HEK293T (cell line): ENCODE measurements around the gene CDH1.

Experiments
- CTCF ChIA-PET: fragments of 350-600 bp; formaldehyde crosslinking; extraction: SDS; loops from one replicate; lab custom pipeline; 2021; ENCODE audit warnings: antibody characterized with exemption, inconsistent platforms; lab: Yijun Ruan, JAX
- POLR2A ChIA-PET: fragments of 350-600 bp; formaldehyde crosslinking; extraction: SDS; loops from one replicate; lab custom pipeline; 2020; ENCODE audit warnings: antibody characterized with exemption, inconsistent platforms; lab: Yijun Ruan, JAX
- DNase-seq: peaks from one replicate; pipeline ENCODE4 v3.0.0; 2012; ENCODE audit warnings: mixed read lengths; ENCODE audit errors: extremely low spot score
- ARNT ChIP-seq: fragments of 450-650 bp; IDR thresholded peaks from 2 replicates; pipeline ENCODE4 v1.6.1; 2017; ENCODE audit warnings: mild to moderate bottlenecking
- BHLHE40 ChIP-seq: fragments of 450-650 bp; IDR thresholded peaks from 2 replicates; pipeline ENCODE4 v1.6.1; 2016; ENCODE audit warnings: mild to moderate bottlenecking, moderate library complexity, borderline replicate concordance
- CTBP1 ChIP-seq: fragments of 450-650 bp; IDR thresholded peaks from 2 replicates; pipeline ENCODE4 v1.6.1; 2016; ENCODE audit warnings: borderline replicate concordance
- ELF4 ChIP-seq: fragments of 450-650 bp; IDR thresholded peaks from 2 replicates; pipeline ENCODE4 v1.6.1; 2017; ENCODE audit warnings: antibody characterized with exemption
- FOXA1 ChIP-seq: fragments of 450-650 bp; IDR thresholded peaks from 2 replicates; pipeline ENCODE4 v1.6.1; 2016; ENCODE audit warnings: mild to moderate bottlenecking
- FOXK2 ChIP-seq: fragments of 450-650 bp; IDR thresholded peaks from 2 replicates; pipeline ENCODE4 v1.6.1; 2016; ENCODE audit warnings: mild to moderate bottlenecking
- FOXM1 ChIP-seq: fragments of 450-650 bp; IDR thresholded peaks from 2 replicates; pipeline ENCODE4 v1.6.1; 2017; ENCODE audit warnings: mild to moderate bottlenecking, borderline replicate concordance
- HDGF ChIP-seq: fragments of 450-650 bp; IDR thresholded peaks from 2 replicates; pipeline ENCODE4 v1.6.1; 2017; ENCODE audit warnings: antibody characterized with exemption, borderline replicate concordance
- L3MBTL2 ChIP-seq: fragments of 450-650 bp; conservative IDR thresholded peaks from 2 replicates; pipeline ENCODE4 v1.6.1; 2016; ENCODE audit warnings: mild to moderate bottlenecking
- LEF1 ChIP-seq: fragments of 450-650 bp; IDR thresholded peaks from 2 replicates; pipeline ENCODE4 v1.6.1; 2017; ENCODE audit warnings: mild to moderate bottlenecking, borderline replicate concordance
- NFRKB ChIP-seq: fragments of 450-650 bp; IDR thresholded peaks from 2 replicates; pipeline ENCODE4 v1.6.1; 2016; ENCODE audit warnings: mild to moderate bottlenecking, moderate library complexity
- PKNOX1 ChIP-seq: fragments of 450-650 bp; IDR thresholded peaks from 2 replicates; pipeline ENCODE4 v1.6.1; 2016
- SP1 ChIP-seq: fragments of 450-650 bp; IDR thresholded peaks from 2 replicates; pipeline ENCODE4 v1.6.1; 2017
- SUZ12 ChIP-seq: fragments of 450-650 bp; IDR thresholded peaks from 2 replicates; pipeline ENCODE4 v1.6.1; 2016; ENCODE audit warnings: mild to moderate bottlenecking
- TARDBP ChIP-seq: fragments of 450-650 bp; IDR thresholded peaks from 2 replicates; pipeline ENCODE4 v1.6.1; 2016
- ZNF384 ChIP-seq: fragments of 450-650 bp; IDR thresholded peaks from 2 replicates; pipeline ENCODE4 v1.6.1; 2016

Gene CDH1

GRCh38 chr16:68767581-68767980, 30.5 kb downstream of the CDH1 start:
- DNase-seq = no peak
- TF ChIP-seq CTBP1 = no peak
- no peak for TF ChIP-seq LEF1
- TF ChIP-seq FOXK2 = no peak
- TF ChIP-seq NFRKB = no peak
- no peak for TF ChIP-seq BHLHE40
- no peak for TF ChIP-seq SUZ12
- no peak for TF ChIP-seq L3MBTL2
- TF ChIP-seq PKNOX1 = no peak
- TF ChIP-seq TARDBP = no peak
- no peak for TF ChIP-seq FOXM1
- no peak for TF ChIP-seq ELF4
- TF ChIP-seq ZNF384 = no peak
- TF ChIP-seq HDGF = no peak
- TF ChIP-seq ARNT = no peak
- TF ChIP-seq SP1 = no peak
- CTCF ChIA-PET = no interaction called here
- POLR2A ChIA-PET = no interaction called here

GRCh38 chr16:68768175-68768574, 31.1 kb downstream of the CDH1 start:
- POLR2A ChIA-PET = no interaction called here
- DNase-seq = no peak
- TF ChIP-seq FOXA1 (no peak), LEF1 (no peak), SUZ12 (no peak), NFRKB (no peak), L3MBTL2 (no peak), ZNF384 (no peak), FOXK2 (no peak), BHLHE40 (no peak), SP1 (no peak), ARNT (no peak), CTBP1 (no peak), ELF4 (no peak), HDGF (no peak), FOXM1 (no peak), TARDBP (no peak), PKNOX1 (no peak)
- CTCF ChIA-PET = no interaction called here

- POLR2A ChIA-PET = no interaction called here
- DNase-seq = no peak
- TF ChIP-seq ELF4 (no peak), FOXA1 (no peak), NFRKB (no peak), HDGF (no peak), ZNF384 (no peak), BHLHE40 (no peak), CTBP1 (no peak), FOXM1 (no peak), TARDBP (no peak), LEF1 (no peak), FOXK2 (no peak), PKNOX1 (no peak), L3MBTL2 (no peak), SUZ12 (no peak), ARNT (no peak), SP1 (no peak)
- CTCF ChIA-PET = no interaction called here
Observed at GRCh38 chr16:68768771-68769170, 31.7 kb downstream of the CDH1 start.

GRCh38 chr16:68770671-68771070, 33.6 kb downstream of the CDH1 start:
- CTCF ChIA-PET = no interaction called here
- POLR2A ChIA-PET = no interaction called here
- TF ChIP-seq ZNF384 = no peak
- no peak for TF ChIP-seq PKNOX1
- no peak for TF ChIP-seq BHLHE40
- no peak for TF ChIP-seq FOXM1
- TF ChIP-seq HDGF = no peak
- no peak for TF ChIP-seq CTBP1
- TF ChIP-seq SP1 = no peak
- no peak for TF ChIP-seq TARDBP
- no peak for TF ChIP-seq ELF4
- TF ChIP-seq L3MBTL2 = no peak
- no peak for TF ChIP-seq FOXK2
- no peak for TF ChIP-seq LEF1
- no peak for TF ChIP-seq NFRKB
- TF ChIP-seq ARNT = no peak
- TF ChIP-seq FOXA1 = no peak
- TF ChIP-seq SUZ12 = no peak
- DNase-seq = no peak

- no peak for DNase-seq
- CTCF ChIA-PET = no interaction called here
- POLR2A ChIA-PET = no interaction called here
- TF ChIP-seq SUZ12 (no peak), CTBP1 (no peak), ELF4 (no peak), SP1 (no peak)
Observed at GRCh38 chr16:68772030-68772681, 35.1 kb downstream of the CDH1 start.
